Posterior cingulate gyrus (tissue), 11 donors: ENCODE data around the gene SDHB.

Source experiments
- DNase-seq, 10 donors: peaks; one replicate each; pipeline versions ENCODE4 v3.0.0 to v3.0.0-alpha.2; 2020 to 2021; ENCODE audit warnings: mixed read lengths in 3 of 10
- intact Hi-C: fragments of 100-400 bp; cut with DNase I; formaldehyde crosslinking; loops from one replicate; pipeline ENCODE4 v1.15.1; 2023

SDHB gene

GRCh38 chr1:17053685-17054410, at the start of gene SDHB:
Gene SDHB, minus strand, starts transcription at chr1:17054032. Its CDS starts 13 bp downstream, at chr1:17054019.
- DNase-seq: peak; percentile 98 to 100 (median 99)
- intact Hi-C loops: loop anchor here (10.0 kb wide), 1 partner anchor 699 kb away; the partner anchor contains the start of gene FBXO42

- intact Hi-C loops: no loop called here
- no peak for DNase-seq
Measured at GRCh38 chr1:17102232-17102631, 48.4 kb upstream of the SDHB start.

- intact Hi-C loops: no loop called here
- no peak for DNase-seq
Measured at GRCh38 chr1:17101261-17101660, 47.4 kb upstream of the SDHB start.

DNA sequence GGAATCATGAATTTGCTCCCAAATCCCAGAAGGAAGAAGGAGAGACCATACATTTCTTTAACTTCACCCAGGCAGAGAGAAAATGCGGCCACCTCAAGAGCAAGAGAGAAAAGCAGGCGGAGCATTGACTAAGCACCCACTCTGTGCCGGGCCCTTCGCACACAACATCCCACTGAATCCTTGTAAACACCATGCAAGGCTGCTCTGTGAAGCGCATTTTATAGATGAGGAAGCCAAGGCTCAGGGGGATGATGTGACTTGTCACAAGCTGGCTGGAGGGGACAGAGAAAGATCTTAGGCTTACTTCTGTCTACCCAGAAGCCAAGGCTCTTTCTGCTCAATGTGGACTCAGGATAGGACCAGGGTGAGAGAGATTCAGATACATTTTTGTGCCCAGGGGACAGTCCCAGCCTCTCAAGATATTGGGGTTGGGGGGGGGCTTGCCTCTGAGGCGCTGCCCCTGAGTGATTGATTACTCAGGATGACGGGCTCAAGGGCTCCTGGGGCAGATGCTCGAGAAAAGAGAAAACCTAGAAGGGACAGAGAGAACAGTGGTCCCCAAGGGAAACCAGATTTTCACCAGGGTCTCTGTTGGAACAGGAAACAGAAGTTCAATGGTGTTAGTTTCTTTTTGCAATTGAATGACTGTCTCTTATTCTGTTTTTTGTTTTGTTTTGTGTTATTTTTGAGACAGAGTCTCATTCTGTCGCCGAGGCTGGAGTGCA, 45.9 kb upstream of the SDHB start:
- intact Hi-C loops: no loop called here
- peak in 1 of 10 donors; percentile 35 for DNase-seq

DNA sequence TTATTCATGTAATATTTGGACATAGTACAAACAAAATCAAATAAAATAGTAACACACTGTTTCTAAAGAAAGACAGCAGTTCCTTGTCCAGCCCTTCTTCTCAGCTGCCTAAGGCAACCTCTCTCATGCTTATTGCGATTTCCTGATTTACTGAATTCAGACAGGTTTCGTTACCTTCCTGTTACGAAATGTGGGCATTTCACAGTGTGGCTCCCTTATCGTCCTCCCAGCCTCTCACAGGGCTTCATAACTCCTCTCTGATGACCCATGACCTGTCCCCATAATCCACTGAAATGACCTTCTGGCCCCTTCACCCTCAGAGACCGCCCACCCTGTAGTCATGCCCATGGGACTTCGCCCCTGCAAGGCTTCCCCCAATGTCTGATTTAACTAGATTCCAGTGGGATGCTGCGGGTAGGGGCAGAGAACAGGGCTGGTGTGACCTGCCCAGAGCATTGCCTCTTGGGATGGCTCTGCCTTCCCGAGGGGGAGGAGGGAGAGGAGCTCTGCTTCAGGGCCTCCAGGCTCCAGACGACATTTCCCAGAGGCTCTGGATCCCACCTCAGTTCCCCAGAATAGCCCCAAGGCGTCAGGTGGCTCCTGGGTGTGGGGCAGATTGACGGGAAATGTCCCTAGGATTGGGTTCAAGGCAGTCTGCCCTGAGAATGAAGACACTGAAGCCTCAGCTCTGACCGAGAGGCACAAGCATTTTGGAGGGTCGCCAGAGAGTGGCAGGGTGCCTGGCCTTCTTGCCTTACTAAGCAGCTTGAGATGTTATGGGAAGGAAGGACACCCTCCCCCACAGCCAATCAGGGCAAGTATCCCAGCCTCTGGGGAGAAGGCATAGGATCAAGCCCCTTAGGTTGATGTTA, 44.9 kb upstream of the SDHB start:
- intact Hi-C loops: no loop called here
- peak in 7 of 10 donors; percentile 34 to 92 (median 60) for DNase-seq

DNA sequence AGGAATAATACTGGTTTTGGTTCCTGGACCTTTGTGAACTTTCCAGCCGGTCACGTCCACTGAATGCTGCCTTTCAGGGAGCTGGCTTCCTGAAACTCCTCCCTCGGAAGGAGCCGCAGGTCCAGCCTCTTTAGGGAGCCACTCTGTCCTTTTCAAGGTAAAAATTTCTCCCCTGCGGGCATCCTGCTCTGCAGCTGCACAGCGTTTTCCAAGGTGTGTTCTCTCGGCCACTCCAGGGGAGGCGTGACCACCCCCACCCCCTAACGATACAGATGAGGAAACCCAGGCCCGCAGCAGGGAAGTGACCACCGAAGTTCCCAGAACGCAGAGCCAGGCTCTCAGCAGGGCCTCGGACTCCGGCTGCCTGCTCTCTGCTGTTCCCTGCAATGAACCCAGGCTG, 44.0 kb upstream of the SDHB start:
- intact Hi-C loops: no loop called here
- no peak for DNase-seq

DNA sequence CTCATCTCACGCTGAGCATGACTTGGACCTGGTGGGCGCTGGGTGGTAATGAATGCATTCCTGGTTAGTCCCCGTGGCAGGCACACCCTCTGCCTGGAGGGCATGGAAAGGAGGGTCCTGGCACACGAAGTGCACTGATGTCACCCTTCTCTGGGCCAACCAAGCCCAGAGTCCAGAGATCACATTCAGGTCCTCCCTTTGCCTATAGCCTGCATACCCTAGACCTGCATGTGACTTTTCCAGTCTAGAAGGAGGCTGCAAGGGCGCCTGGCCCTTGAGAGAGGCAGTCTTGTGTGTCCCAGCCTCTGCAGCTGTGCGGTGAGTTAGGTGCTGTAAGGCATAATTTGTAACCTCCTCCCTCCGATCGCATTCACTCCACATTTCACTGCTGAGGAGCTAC, 43.3 kb upstream of the SDHB start:
- no peak for DNase-seq
- intact Hi-C loops: no loop called here

DNA sequence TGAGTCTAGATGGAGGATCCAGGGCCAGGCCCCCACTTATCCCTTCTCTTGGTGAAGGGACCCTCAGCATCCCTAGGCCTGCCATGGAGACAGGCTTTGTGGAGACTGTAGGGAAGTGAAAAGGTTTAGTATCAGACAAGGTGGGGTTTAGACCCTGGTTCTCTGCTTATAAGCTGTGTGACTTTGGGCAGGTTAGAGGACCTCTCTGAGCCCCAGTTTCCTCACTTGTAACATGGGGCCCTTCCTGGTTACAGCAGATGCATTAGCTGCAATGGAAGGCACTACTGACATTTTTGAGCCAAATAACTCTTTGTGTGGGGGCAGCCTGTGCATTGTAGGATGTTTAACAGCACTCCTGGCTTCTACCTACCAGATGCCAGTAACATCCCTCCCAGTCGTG, 42.8 kb upstream of the SDHB start:
- intact Hi-C loops: no loop called here
- no peak for DNase-seq

DNA sequence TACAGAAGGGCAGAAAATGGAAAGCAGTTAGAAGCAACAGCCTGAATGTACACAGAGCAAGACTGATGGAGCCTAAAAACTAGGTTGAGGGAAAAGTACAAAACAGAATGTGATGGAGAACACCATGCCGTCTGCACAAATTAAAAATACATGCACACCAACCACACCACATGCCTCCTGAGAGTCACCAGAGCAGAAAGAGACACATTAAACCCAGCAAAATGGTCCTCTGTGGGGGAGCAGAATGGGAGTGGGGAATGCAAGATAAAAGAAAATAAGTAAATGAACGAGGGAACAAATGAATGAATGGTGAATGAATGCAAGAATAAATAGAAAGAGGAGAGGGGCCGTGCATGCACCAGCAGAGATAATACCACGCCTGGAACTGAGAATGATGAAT, 41.3 kb upstream of the SDHB start:
- intact Hi-C loops: no loop called here
- DNase-seq: no peak

DNA sequence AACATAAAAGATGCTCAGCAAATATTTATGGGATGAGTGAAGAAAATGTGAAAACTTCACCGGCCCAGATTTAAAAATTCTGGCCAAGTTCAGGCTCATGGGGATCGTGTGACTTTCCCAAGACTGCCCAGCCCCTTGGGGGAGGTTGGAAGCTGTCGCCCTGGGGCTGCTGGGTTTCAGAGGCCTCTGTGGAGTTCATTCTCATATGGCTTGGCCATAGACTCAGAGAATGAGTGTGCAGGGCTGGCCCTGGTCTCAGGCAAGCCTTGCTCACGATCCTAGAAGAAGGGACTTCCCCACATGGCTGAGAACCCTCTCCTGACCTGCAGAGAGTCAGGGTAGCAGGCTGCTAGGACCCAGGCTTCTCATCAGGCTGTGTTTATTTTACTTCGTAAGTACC, 40.8 kb upstream of the SDHB start:
- intact Hi-C loops: no loop called here
- no peak for DNase-seq

- intact Hi-C loops: no loop called here
- peak in 1 of 10 donors; percentile 41 for DNase-seq
Measured at GRCh38 chr1:17093822-17094393, 40.1 kb upstream of the SDHB start.

GRCh38 chr1:17091252-17091651, 37.4 kb upstream of the SDHB start:
- no peak for DNase-seq
- intact Hi-C loops: no loop called here

DNA sequence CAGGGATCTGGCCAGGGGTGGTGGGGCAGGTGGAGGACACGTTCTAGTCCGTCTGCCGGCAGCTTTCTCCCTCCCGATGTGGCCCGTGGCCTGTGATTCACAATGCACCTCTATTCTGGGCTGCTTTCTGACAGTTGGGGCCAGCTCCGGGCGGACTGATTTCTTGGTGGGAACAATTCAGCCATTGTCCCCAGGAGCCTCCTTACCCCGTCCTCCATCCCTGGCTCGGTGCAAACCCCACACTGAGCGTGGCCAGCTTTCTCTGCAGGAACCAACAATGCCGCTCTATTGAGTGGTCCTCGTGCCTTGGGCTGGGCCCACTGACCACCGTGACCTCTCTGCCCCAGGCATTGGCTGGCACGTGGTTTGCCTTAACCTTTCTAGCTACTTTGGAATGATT, 35.7 kb upstream of the SDHB start:
- peak; percentile 77 to 97 (median 88) for DNase-seq
- intact Hi-C loops: loop anchor here (2.0 kb wide), 1 partner anchor 29 kb away; the partner anchor contains the start of gene PADI2

- intact Hi-C loops: no loop called here
Measured at GRCh38 chr1:17086751-17087150, 32.9 kb upstream of the SDHB start.

GRCh38 chr1:17084787-17085186, 31.0 kb upstream of the SDHB start:
- DNase-seq: peak in 2 of 10 donors; percentile 14 to 16
- intact Hi-C loops: no loop called here

More at GRCh38 chr1:17086751-17087150, 32.9 kb upstream of the SDHB start:
- peak in 1 of 10 donors; percentile 35 for DNase-seq

DNA sequence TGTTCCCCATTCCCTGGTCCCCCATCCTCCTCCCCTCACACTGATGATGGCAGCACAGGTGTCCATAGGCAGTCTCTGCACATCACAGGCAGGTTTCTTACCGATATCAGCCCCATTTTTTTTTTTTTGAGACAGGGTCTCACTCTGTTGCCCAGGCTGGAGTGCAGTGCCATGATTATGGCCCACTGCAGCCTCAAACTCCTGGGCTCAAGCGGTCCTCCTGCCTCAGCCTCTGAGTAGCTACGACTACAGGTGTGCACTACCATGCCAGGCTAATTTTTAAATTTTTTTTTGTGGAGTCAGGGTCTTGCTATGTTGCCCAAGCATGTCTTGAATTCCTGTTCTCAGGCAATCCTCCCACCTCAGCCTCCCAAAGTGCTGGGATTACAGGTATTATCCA, 28.9 kb upstream of the SDHB start:
- intact Hi-C loops: no loop called here
- DNase-seq: peak in 2 of 10 donors; percentile 19 to 33

DNA sequence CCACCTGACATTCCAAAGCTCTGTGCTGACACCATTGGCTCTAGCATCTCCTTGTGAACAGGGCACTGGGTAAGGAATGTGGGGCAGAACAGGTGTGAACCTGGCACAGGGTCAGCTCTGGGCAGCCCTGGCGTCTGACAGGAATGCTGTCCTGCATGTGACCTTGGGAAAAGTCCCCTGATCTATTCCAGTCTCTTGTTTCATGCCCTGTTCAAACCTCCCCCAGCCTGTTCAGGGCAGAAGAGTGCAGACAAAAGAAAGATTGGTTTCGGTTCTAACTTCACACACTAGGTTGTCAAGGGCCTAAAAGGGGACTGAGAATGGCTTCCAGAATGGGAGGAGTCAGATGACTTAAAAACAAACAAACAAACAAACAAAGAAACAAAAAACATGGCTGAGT, 27.6 kb upstream of the SDHB start:
- intact Hi-C loops: no loop called here
- peak in 2 of 10 donors; percentile 16 to 37 for DNase-seq

- DNase-seq: peak in 2 of 10 donors; percentile 62 to 76
- intact Hi-C loops: no loop called here
Measured at GRCh38 chr1:17080880-17081279, 27.0 kb upstream of the SDHB start.

DNA sequence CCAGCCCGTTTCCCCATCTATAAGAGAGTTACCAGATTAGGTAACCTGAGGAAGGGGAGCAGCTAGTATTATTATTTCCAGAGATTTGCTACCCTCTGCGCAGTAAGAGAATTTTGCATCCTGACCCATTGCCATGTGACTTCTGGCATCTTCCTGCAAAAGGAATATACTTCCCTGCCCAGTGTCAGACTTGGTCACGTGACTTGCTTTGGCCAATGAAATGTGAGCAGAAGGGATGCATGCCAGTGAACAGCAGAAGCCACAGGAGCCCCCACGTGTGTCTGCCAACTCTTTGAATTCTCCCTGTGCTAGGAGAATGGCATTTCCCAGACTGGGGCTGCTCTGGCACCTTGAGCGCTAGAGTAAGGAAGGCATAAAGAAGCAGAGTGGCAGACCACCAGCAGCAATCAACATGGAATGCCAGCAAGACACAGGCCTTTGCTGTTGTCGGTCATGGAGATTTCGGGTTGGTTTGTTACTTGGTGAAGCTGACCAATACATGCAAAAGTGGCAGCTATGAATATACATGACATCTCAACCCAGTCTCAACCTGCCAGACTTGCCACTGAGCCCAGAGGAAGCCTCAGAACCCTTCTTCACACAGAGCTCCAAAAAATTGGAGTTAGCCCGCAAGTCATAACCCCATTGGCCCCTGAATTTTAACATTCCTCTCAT, 26.4 kb upstream of the SDHB start:
- intact Hi-C loops: no loop called here
- peak in 2 of 10 donors; percentile 4 to 12 for DNase-seq
